SU-DHL-6 (cell line): ENCODE results near the gene C1QTNF1.

ENCODE experiments used
- H2AFZ ChIP-seq: fragments of 200-600 bp; sonication (generic); 2 replicates; pipeline ENCODE4 v1.6.1; 2014; ENCODE audit warnings: low read depth, mild to moderate bottlenecking, moderate library complexity, mixed read lengths, antibody characterized with exemption, low read length; ENCODE audit not compliant: severe bottlenecking
- H3F3A ChIP-seq: fragments of 200-600 bp; shearing (Covaris generic); 2 replicates; pipeline ENCODE4 v1.6.0; 2016; ENCODE audit warnings: antibody characterized with exemption, mild to moderate bottlenecking; ENCODE audit not compliant: insufficient read depth
- H3K27ac ChIP-seq: fragments of 200-600 bp; sonication (generic); 2 replicates; pipeline ENCODE4 v1.5.1; 2016; ENCODE audit warnings: low read depth, mild to moderate bottlenecking, low read length, moderate library complexity, mixed read lengths
- H3K27me3 ChIP-seq: fragments of 200-600 bp; sonication (generic), shearing (Covaris generic); 2 replicates; pipeline ENCODE4 v1.6.0; 2014; ENCODE audit warnings: mild to moderate bottlenecking, low read length
- H3K36me3 ChIP-seq: fragments of 200-600 bp; sonication (generic); 2 replicates; pipeline ENCODE4 v1.6.1; 2014; ENCODE audit warnings: mild to moderate bottlenecking, low read length, mixed read lengths
- H3K4me2 ChIP-seq: fragments of 300-600, 200-600 bp; shearing (Covaris generic), sonication (generic); 2 replicates; pipeline ENCODE4 v1.6.0; 2014; ENCODE audit warnings: low read length, low read depth, mild to moderate bottlenecking; ENCODE audit not compliant: poor library complexity, severe bottlenecking
- H3K4me3 ChIP-seq: fragments of 200-600 bp; sonication (generic); 2 replicates; pipeline ENCODE4 v1.5.1; 2014; ENCODE audit warnings: antibody characterized with exemption, low read length, mild to moderate bottlenecking, mixed read lengths; ENCODE audit not compliant: insufficient read depth, poor library complexity, severe bottlenecking
- H3K79me2 ChIP-seq: fragments of 200-600 bp; sonication (generic); 2 replicates; pipeline ENCODE4 v1.6.1; 2014; ENCODE audit warnings: mild to moderate bottlenecking, low read length, moderate library complexity; ENCODE audit not compliant: insufficient read depth
- H3K9ac ChIP-seq: fragments of 200-600 bp; sonication (generic); 2 replicates; pipeline ENCODE4 v1.7.0; 2014; ENCODE audit warnings: mild to moderate bottlenecking, low read length
- H3K9me2 ChIP-seq: fragments of 200-600 bp; sonication (generic); replicated peaks from 2 replicates; pipeline ENCODE4 v1.6.1; 2014; ENCODE audit warnings: low read length; ENCODE audit not compliant: insufficient read depth
- H3K9me3 ChIP-seq: fragments of 200-600 bp; sonication (generic); 2 replicates; pipeline ENCODE4 v1.6.1; 2014; ENCODE audit warnings: low read length, mixed read lengths; ENCODE audit not compliant: insufficient read depth
- H4K20me1 ChIP-seq: fragments of 200-600 bp; sonication (generic); 2 replicates; pipeline ENCODE4 v1.6.1; 2014; ENCODE audit warnings: low read depth, mild to moderate bottlenecking, antibody characterized with exemption, low read length, moderate library complexity, mixed read lengths
- CTCF ChIP-seq: fragments of 200-600 bp; sonication (generic); IDR thresholded peaks from one replicate; pipeline ENCODE4 v1.5.1; 2017; ENCODE audit warnings: antibody characterized with exemption, mild to moderate bottlenecking, low read length, moderate library complexity; ENCODE audit not compliant: insufficient read depth, poor library complexity, severe bottlenecking
- EZH2phosphoT487 ChIP-seq: fragments of 200-600 bp; sonication (generic), shearing (Covaris generic); conservative IDR thresholded peaks from 2 replicates; pipeline ENCODE4 v1.6.1; 2018; ENCODE audit warnings: mild to moderate bottlenecking, antibody characterized with exemption, low read length, moderate library complexity, mixed read lengths

The C1QTNF1 gene

GRCh38 chr17:79031996-79032875, 8.3 kb downstream of the C1QTNF1 start:
- no peaks in the 10 kb centered on the region for H3K9me3 ChIP-seq
- H4K20me1 ChIP-seq = no peaks in the 10 kb centered on the region
- no peaks in the 10 kb centered on the region for H3F3A ChIP-seq
- no peak overlapping the region for H3K27ac ChIP-seq
- H3K4me2 ChIP-seq = no peak overlapping the region
- H3K9me2 ChIP-seq = no peaks in the 10 kb centered on the region
- no peaks in the 10 kb centered on the region for H3K36me3 ChIP-seq
- no peaks in the 10 kb centered on the region for H3K79me2 ChIP-seq
- H2AFZ ChIP-seq = no peak overlapping the region
- H3K27me3 ChIP-seq = no peaks in the 10 kb centered on the region
- H3K4me3 ChIP-seq = no peak overlapping the region
- no peak for TF ChIP-seq EZH2phosphoT487
- TF ChIP-seq CTCF = no peak
- H3K9ac ChIP-seq = no peak overlapping the region

- no peak overlapping the region for H3K4me3 ChIP-seq
- no peaks in the 10 kb centered on the region for H3F3A ChIP-seq
- H4K20me1 ChIP-seq = no peaks in the 10 kb centered on the region
- no peaks in the 10 kb centered on the region for H3K9me2 ChIP-seq
- H3K79me2 ChIP-seq = no peaks in the 10 kb centered on the region
- no peaks in the 10 kb centered on the region for H3K27me3 ChIP-seq
- H3K9ac ChIP-seq = no peak overlapping the region
- H3K9me3 ChIP-seq = no peaks in the 10 kb centered on the region
- H3K4me2 ChIP-seq = no peak overlapping the region
- no peaks in the 10 kb centered on the region for H3K36me3 ChIP-seq
- no peak overlapping the region for H3K27ac ChIP-seq
- H2AFZ ChIP-seq = no peak overlapping the region
- TF ChIP-seq CTCF (no peak), EZH2phosphoT487 (no peak)
Measured at GRCh38 chr17:79033046-79033616, 9.2 kb downstream of the C1QTNF1 start.

- no peaks in the 10 kb centered on the region for H3K79me2 ChIP-seq
- H3K4me3 ChIP-seq = no peak overlapping the region
- no peaks in the 10 kb centered on the region for H4K20me1 ChIP-seq
- H3F3A ChIP-seq = no peaks in the 10 kb centered on the region
- H3K4me2 ChIP-seq = no peak overlapping the region
- no peak overlapping the region for H3K9ac ChIP-seq
- no peak overlapping the region for H3K27ac ChIP-seq
- no peaks in the 10 kb centered on the region for H3K27me3 ChIP-seq
- no peaks in the 10 kb centered on the region for H3K36me3 ChIP-seq
- TF ChIP-seq EZH2phosphoT487 (no peak), CTCF (no peak)
- no peaks in the 10 kb centered on the region for H3K9me3 ChIP-seq
- H2AFZ ChIP-seq = no peak overlapping the region
- H3K9me2 ChIP-seq = no peaks in the 10 kb centered on the region
Measured at GRCh38 chr17:79033741-79034501, 10.0 kb downstream of the C1QTNF1 start.
